Endothelial cell of umbilical vein (primary cell): ENCODE measurements around the gene TNPO1. TPM values are rescaled to one million over a fixed set of nuclear protein-coding genes. Genes with fewer than 3 reads are reported as not detected.

Experiments
- BruUV-seq: library from RNA; stranded (reverse); fragments of 400-500 nt; replicated peaks from 2 replicates; lab custom pipeline; 2021; lab: Mats Ljungman, UMichigan
- CTCF ChIA-PET: fragments of 300-600, 350-600 bp; sonication (Branson Sonifier 250); formaldehyde crosslinking; loops from one replicate; lab custom pipeline; 2021; ENCODE audit warnings: antibody characterized with exemption, inconsistent platforms; lab: Charles Lee
- POLR2A ChIA-PET: fragments of 300-600, 350-600 bp; sonication (Branson Sonifier 250); formaldehyde crosslinking; loops from one replicate; lab custom pipeline; 2021; ENCODE audit warnings: antibody characterized with exemption, inconsistent platforms; lab: Charles Lee
- DNase-seq: peaks from one replicate; pipeline ENCODE4 v3.0.0-alpha.2; 2011; ENCODE audit warnings: low read depth, low spot score
- FAIRE-seq: peaks from 2 replicates; lab custom pipeline; 2011; peaks lifted over from hg19 to GRCh38; lab: Jason Lieb, UNC
- H2AFZ ChIP-seq: 2 replicates; pipeline ENCODE4 v1.6.0; 2012; ENCODE audit warnings: low read depth, low read length, control low read depth, inconsistent platforms
- H3K27ac ChIP-seq: 2 replicates; pipeline ENCODE4 v1.5.1; 2011; ENCODE audit warnings: low read depth, mild to moderate bottlenecking, control low read depth, low read length, moderate library complexity; ENCODE audit not compliant: insufficient read depth
- H3K27me3 ChIP-seq, 2 experiments: 2 replicates each; pipeline versions ENCODE4 v1.6.0 to v1.6.1; 2011; ENCODE audit warnings: low read length in 2 of 2, mixed read lengths in 1 of 2; ENCODE audit not compliant: control insufficient read depth in 2 of 2, insufficient read depth in 2 of 2
- H3K36me3 ChIP-seq, 2 experiments: 2 replicates in 1 of 2; 3 replicates in 1 of 2; pipeline ENCODE4 v1.5.1; 2011; ENCODE audit warnings: low read length in 2 of 2, mild to moderate bottlenecking in 1 of 2, moderate library complexity in 1 of 2; ENCODE audit not compliant: control insufficient read depth in 2 of 2, insufficient read depth in 2 of 2; ENCODE audit errors: extremely low read depth in 1 of 2
- H3K4me1 ChIP-seq: 3 replicates; pipeline ENCODE4 v1.5.1; 2011; ENCODE audit warnings: mild to moderate bottlenecking, low read length; ENCODE audit not compliant: control insufficient read depth, insufficient read depth; ENCODE audit errors: extremely low read depth
- H3K4me2 ChIP-seq: 2 replicates; pipeline ENCODE4 v1.6.1; 2011; ENCODE audit warnings: low read length, control low read depth, mixed read lengths; ENCODE audit not compliant: insufficient read depth
- H3K4me3 ChIP-seq, 3 experiments: fragments of 200-600 bp in 1 of 3; sonication (generic), shearing (Covaris generic) in 1 of 3; replicated peaks in 1 of 3; 2 replicates each; pipeline ENCODE4 v1.5.1; 2011 to 2016; ENCODE audit warnings: control low read depth in 3 of 3, low read length in 3 of 3, mild to moderate bottlenecking in 2 of 3, inconsistent platforms in 1 of 3, low read depth in 1 of 3, moderate library complexity in 1 of 3; ENCODE audit not compliant: insufficient read depth in 1 of 3
- H3K79me2 ChIP-seq: 2 replicates; pipeline ENCODE4 v1.6.0; 2012; ENCODE audit warnings: low read length, inconsistent platforms; ENCODE audit not compliant: control insufficient read depth, insufficient read depth
- H3K9ac ChIP-seq: replicated peaks from 2 replicates; pipeline ENCODE3; 2011; ENCODE audit warnings: low read length, control low read depth; ENCODE audit not compliant: insufficient read depth; ENCODE audit errors: extremely low read depth
- H3K9me1 ChIP-seq: replicated peaks from 3 replicates; pipeline ENCODE4 v1.6.0; 2011; ENCODE audit warnings: mild to moderate bottlenecking, low read length; ENCODE audit not compliant: control insufficient read depth, insufficient read depth; ENCODE audit errors: extremely low read depth
- H3K9me3 ChIP-seq: replicated peaks from 2 replicates; pipeline ENCODE4 v1.5.1; 2012; ENCODE audit warnings: low read length, inconsistent platforms; ENCODE audit not compliant: control insufficient read depth, insufficient read depth
- H4K20me1 ChIP-seq: replicated peaks from 2 replicates; pipeline ENCODE3; 2011; ENCODE audit warnings: mild to moderate bottlenecking, low read length; ENCODE audit not compliant: control insufficient read depth, insufficient read depth; ENCODE audit errors: extremely low read depth
- CTCF ChIP-seq, 2 donors: IDR thresholded peaks; 1 replicate in 1 of 2; 2 replicates in 1 of 2; pipeline ENCODE4 v1.5.1; 2011; ENCODE audit warnings: low read length in 2 of 2, mild to moderate bottlenecking in 2 of 2, moderate library complexity in 2 of 2, control low read depth in 1 of 2, inconsistent platforms in 1 of 2, low read depth in 1 of 2; ENCODE audit not compliant: insufficient read depth in 1 of 2; ENCODE audit errors: extremely low read depth in 1 of 2
- EZH2 ChIP-seq: IDR thresholded peaks from 2 replicates; pipeline ENCODE4 v1.6.1; 2012; ENCODE audit warnings: borderline replicate concordance, low read depth, mild to moderate bottlenecking, moderate library complexity, low read length, inconsistent platforms; ENCODE audit not compliant: severe bottlenecking
- JUN ChIP-seq: IDR thresholded peaks from 2 replicates; pipeline ENCODE4 v1.6.1; 2011; ENCODE audit warnings: borderline replicate concordance, low read depth; ENCODE audit not compliant: insufficient read length, insufficient read depth
- MAX ChIP-seq: IDR thresholded peaks from 2 replicates; pipeline ENCODE4 v1.6.1; 2011; ENCODE audit not compliant: insufficient read depth, insufficient read length
- POLR2A ChIP-seq: IDR thresholded peaks from 2 replicates; pipeline ENCODE4 v1.6.1; 2012; ENCODE audit warnings: low read depth, mild to moderate bottlenecking, control low read depth, low read length
- POLR2AphosphoS5 ChIP-seq: IDR thresholded peaks from 2 replicates; pipeline ENCODE4 v1.6.1; 2012; ENCODE audit warnings: low read depth, mild to moderate bottlenecking, control low read depth, low read length, moderate library complexity; ENCODE audit not compliant: insufficient read depth
- dilution Hi-C: fragments of 300-500 bp; cut with MboI; formaldehyde crosslinking; loops from one replicate; pipeline ENCODE4 v1.15.0; 2019; ENCODE audit warnings: low sequenced_read_pairs; ENCODE audit not compliant: extremely low pct_ligation_motif_present
- intact Hi-C: fragments of 100-400 bp; cut with micrococcal nuclease; formaldehyde crosslinking; loops from one replicate; pipeline ENCODE4 v1.10.0; 2022
- polyA plus RNA-seq, 4 experiments: library from polyadenylated mRNA; depleted of rRNA in 3 of 4; stranded (reverse) in 3 of 4; unstranded in 1 of 4; fragments of >200 nt; gene quantifications; 2 replicates each; pipeline versions ENCODE4 v1.2.1 to v1.2.3, GENCODE V29; 2011 to 2012; ENCODE audit warnings: missing spikeins in 1 of 4
- total RNA-seq: library from RNA; stranded (reverse); gene quantifications from 2 replicates; pipeline ENCODE4 v1.2.3, GENCODE V29; 2021

TNPO1 gene
- total and polyA plus RNA-seq, 2 donors (not counting 3 experiments of a cell fraction or from before 2014, with no cell fraction given), result 65.6 to 298 TPM

GRCh38 chr5:72836810-72837209 is 20.3 kb downstream of the TNPO1 start:
- intact Hi-C loops, result no loop called here
- H3K9ac ChIP-seq, result no peak overlapping the region
- no peak overlapping the region for H2AFZ ChIP-seq
- CTCF ChIA-PET, result interaction anchor here (1.2 kb wide), 1 partner anchor 313 kb away, joined by 3 read pairs; no protein-coding TSS in a partner anchor
- H3K4me2 ChIP-seq, result no peak overlapping the region
- H3K27ac ChIP-seq, result no peak overlapping the region
- no peak overlapping the region for H3K4me3 ChIP-seq
- POLR2A ChIA-PET, result no interaction called here
- FAIRE-seq (no peak), DNase-seq (no peak)
- dilution Hi-C loops, result no loop called here
- peaks cover 99% of the 10 kb centered on the region for H3K79me2 ChIP-seq
- H3K9me1 ChIP-seq, result no peaks in the 10 kb centered on the region
- H4K20me1 ChIP-seq, result peaks cover 10% of the 10 kb centered on the region
- H3K4me1 ChIP-seq, result peaks cover 34% of the 10 kb centered on the region
- H3K36me3 ChIP-seq, result peaks cover 0 to 2% of the 10 kb centered on the region in 2 experiments
- H3K27me3 ChIP-seq, result no peaks in the 10 kb centered on the region
- H3K9me3 ChIP-seq, result no peaks in the 10 kb centered on the region
- TF ChIP-seq EZH2 (no peak), CTCF (IDR thresholded peaks at IDR 0.05; ENCODE audit: extremely low read depth in 1 of 2, insufficient read depth in 1 of 2, low read depth in 1 of 2, low read length in 2 of 2) (no peak), JUN (no peak), POLR2A (no peak), POLR2AphosphoS5 (no peak), MAX (no peak)
- BruUV-seq, result no TSS peak
